Caco-2 (cell line): ENCODE data around the gene PRR35. TPM values are rescaled to one million over a fixed set of nuclear protein-coding genes. Genes with fewer than 3 reads are reported as not detected.

Experiments
- Bru-seq: library from RNA; stranded (reverse); fragments of 400-500 nt; gene quantifications from one replicate; lab custom pipeline; 2021; lab: Mats Ljungman, UMichigan
- BruChase-seq, 2 experiments: library from RNA; stranded (reverse); fragments of 400-500 nt; gene quantifications; one replicate each; lab custom pipeline; 2021; lab: Mats Ljungman, UMichigan
- BruUV-seq: library from RNA; stranded (reverse); fragments of 400-500 nt; replicated peaks from 2 replicates; lab custom pipeline; 2021; lab: Mats Ljungman, UMichigan
- CTCF ChIA-PET: fragments of 300-600 bp; sonication (Branson Sonifier 250); formaldehyde crosslinking; loops from one replicate; lab custom pipeline; 2022; ENCODE audit warnings: antibody characterized with exemption; lab: Charles Lee
- POLR2A ChIA-PET: fragments of 300-600 bp; sonication (Branson Sonifier 250); formaldehyde crosslinking; loops from one replicate; lab custom pipeline; 2022; ENCODE audit warnings: antibody characterized with exemption; lab: Charles Lee
- DNase-seq, 2 experiments: peaks; one replicate each; pipeline versions ENCODE4 v3.0.0 to v3.0.0-alpha.2; 2020 to 2022
- H3K27me3 ChIP-seq: replicated peaks from 2 replicates; pipeline ENCODE4 v1.6.0; 2011; ENCODE audit warnings: low read length; ENCODE audit not compliant: control insufficient read depth, insufficient read depth
- H3K36me3 ChIP-seq: 2 replicates; pipeline ENCODE4 v1.5.1; 2011; ENCODE audit warnings: low read length; ENCODE audit not compliant: control insufficient read depth, insufficient read depth
- H3K4me1 ChIP-seq: fragments of 250-450 bp; sonication (Bioruptor Pico); 2 replicates; pipeline ENCODE4 v1.5.1; 2020; ENCODE audit warnings: mild to moderate bottlenecking
- H3K4me3 ChIP-seq: 2 replicates; pipeline ENCODE4 v1.5.1; 2011; ENCODE audit warnings: low read depth, mild to moderate bottlenecking, control low read depth, low read length
- H3K9me3 ChIP-seq: fragments of 250-450 bp; sonication (Bioruptor Pico); 2 replicates; pipeline ENCODE4 v1.5.1; 2020; ENCODE audit warnings: mild to moderate bottlenecking, moderate library complexity
- H3K27ac Mint-ChIP-seq: one replicate; pipeline ENCODE4 v1.8.0; 2022; ENCODE audit warnings: mixed read lengths; ENCODE audit not compliant: unreplicated experiment
- H3K27me3 Mint-ChIP-seq: one replicate; pipeline ENCODE4 v1.8.0; 2022; ENCODE audit warnings: mixed read lengths; ENCODE audit not compliant: insufficient read depth, unreplicated experiment
- H3K36me3 Mint-ChIP-seq: one replicate; pipeline ENCODE4 v1.8.0; 2022; ENCODE audit warnings: mild to moderate bottlenecking, mixed read lengths; ENCODE audit not compliant: insufficient read depth, unreplicated experiment
- H3K4me1 Mint-ChIP-seq: one replicate; pipeline ENCODE4 v1.8.0; 2022; ENCODE audit warnings: low read depth, mixed read lengths; ENCODE audit not compliant: unreplicated experiment
- H3K4me3 Mint-ChIP-seq: one replicate; pipeline ENCODE4 v1.8.0; 2022; ENCODE audit warnings: mild to moderate bottlenecking, moderate library complexity, mixed read lengths; ENCODE audit not compliant: unreplicated experiment
- H3K9me3 Mint-ChIP-seq: one replicate; pipeline ENCODE4 v1.8.0; 2022; ENCODE audit warnings: mixed read lengths; ENCODE audit not compliant: unreplicated experiment
- CTCF ChIP-seq, 2 experiments: fragments of 200-600 bp in 1 of 2; IDR thresholded peaks; 1 replicate in 1 of 2; 2 replicates in 1 of 2; pipeline versions ENCODE4 v1.5.1 to v1.8.0; 2011 to 2022; ENCODE audit warnings: antibody characterized with exemption in 1 of 2, control low read depth in 1 of 2, inconsistent platforms in 1 of 2, low read depth in 1 of 2, low read length in 1 of 2, mild to moderate bottlenecking in 1 of 2, moderate library complexity in 1 of 2; ENCODE audit not compliant: insufficient read depth in 1 of 2, severe bottlenecking in 1 of 2, unreplicated experiment in 1 of 2
- intact Hi-C: fragments of 100-400 bp; cut with micrococcal nuclease; formaldehyde crosslinking; loops from one replicate; pipeline ENCODE4 v1.10.0; 2022; ENCODE audit not compliant: unreplicated experiment
- long read RNA-seq: library from polyadenylated mRNA; stranded (forward); transcript quantifications from one replicate; pipeline ENCODE4 v2.0.0, GENCODE V29; 2022
- total RNA-seq: library from RNA; stranded (reverse); gene quantifications from 2 replicates; pipeline ENCODE4 v1.2.3, GENCODE V29; 2022

Gene PRR35
- total RNA-seq (0.14 TPM in 1 of 2 replicates, not detected in the other), Bru-seq, nascent RNA (not detected), BruChase-seq, experiment 1, labeled RNA remaining after a 2-hour chase (not detected), BruChase-seq, experiment 2, labeled RNA remaining after a 6-hour chase (percentile 12 among the genes with signal in this experiment)
- long read RNA-seq, partial matches to known transcripts, result 1 of 1 reads
- long read RNA-seq, other reads (novel, unspliced or antisense), result 0 of 1 reads

DNA sequence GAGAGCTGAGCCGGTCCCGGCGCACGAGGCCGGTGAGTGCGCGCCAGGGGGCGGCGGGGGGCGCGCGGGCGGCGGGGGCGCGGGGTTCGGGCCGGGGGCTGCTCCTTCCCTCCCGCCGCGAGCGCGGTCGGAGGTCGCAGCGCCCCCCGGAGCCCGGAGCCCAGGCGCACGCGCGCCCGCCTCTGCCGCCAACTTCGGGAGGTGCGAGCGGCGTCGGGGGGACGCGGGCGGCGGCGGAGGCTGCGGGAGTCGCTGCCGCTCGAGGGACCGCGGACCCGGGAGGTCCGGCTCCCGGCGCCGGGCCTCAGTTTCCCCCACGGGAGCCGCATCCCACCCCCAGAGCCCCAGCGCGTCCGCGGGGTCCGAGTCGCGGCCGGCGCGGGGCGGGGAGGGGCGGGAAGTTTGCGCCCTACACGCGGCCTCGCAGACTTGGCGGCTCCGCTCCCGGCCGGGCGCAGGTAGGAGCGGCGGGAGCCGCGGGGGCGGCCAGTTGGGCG is at the start of gene PRR35:
Gene PRR35, plus strand, starts transcription at position 191 of the 497 bp plus-strand sequence. CDS start 2,901 bp downstream, outside the sequence.
- ChIA-PET CTCF (no interaction called here), POLR2A (no interaction called here)
- H3K27me3 Mint-ChIP-seq, result no peaks in the 10 kb centered on the region
- Histone ChIP-seq H3K4me3 (peak within 1 kb of the TSS; percentile 21), H3K36me3 (no peaks in the 10 kb centered on the region), H3K27me3 (no peaks in the 10 kb centered on the region), H3K4me1 (no peaks in the 10 kb centered on the region), H3K9me3 (no peaks in the 10 kb centered on the region)
- no peak within 1 kb of the TSS for H3K4me3 Mint-ChIP-seq
- no peaks in the 10 kb centered on the region for H3K9me3 Mint-ChIP-seq
- no peak for DNase-seq
- no peaks in the 10 kb centered on the region for H3K4me1 Mint-ChIP-seq
- intact Hi-C loops, result no loop called here
- no peaks in the 10 kb centered on the region for H3K36me3 Mint-ChIP-seq
- BruUV-seq, result no TSS peak
- no peak for TF ChIP-seq CTCF (IDR thresholded peaks at IDR 0.05; ENCODE audit: insufficient read depth in 1 of 2, low read depth in 1 of 2, low read length in 1 of 2, severe bottlenecking in 1 of 2, unreplicated experiment in 1 of 2)
- no peak within 1 kb of the TSS for H3K27ac Mint-ChIP-seq

- TF ChIP-seq CTCF (IDR thresholded peaks at IDR 0.05; ENCODE audit: insufficient read depth in 1 of 2, low read depth in 1 of 2, low read length in 1 of 2, severe bottlenecking in 1 of 2, unreplicated experiment in 1 of 2), result no peak
- no peaks in the 10 kb centered on the region for H3K27me3 ChIP-seq
- intact Hi-C loops, result no loop called here
Measured at GRCh38 chr16:512802-513201, 47.4 kb upstream of the PRR35 start.

GRCh38 chr16:513950-514349 is 46.2 kb upstream of the PRR35 start:
- Histone ChIP-seq H3K36me3 (peaks cover 4% of the 10 kb centered on the region), H3K4me3 (no peak overlapping the region), H3K9me3 (no peaks in the 10 kb centered on the region), H3K27me3 (no peaks in the 10 kb centered on the region), H3K4me1 (no peaks in the 10 kb centered on the region)
- no TSS peak for BruUV-seq
- Mint-ChIP-seq H3K4me3 (no peak overlapping the region), H3K9me3 (no peaks in the 10 kb centered on the region), H3K4me1 (no peaks in the 10 kb centered on the region), H3K27ac (no peak overlapping the region), H3K36me3 (peaks cover 8% of the 10 kb centered on the region), H3K27me3 (no peaks in the 10 kb centered on the region)
- POLR2A ChIA-PET, result no interaction called here
- no peak for DNase-seq
- CTCF ChIA-PET, result no interaction called here
- intact Hi-C loops, result no loop called here
- no peak for TF ChIP-seq CTCF (IDR thresholded peaks at IDR 0.05; ENCODE audit: insufficient read depth in 1 of 2, low read depth in 1 of 2, low read length in 1 of 2, severe bottlenecking in 1 of 2, unreplicated experiment in 1 of 2)

More at GRCh38 chr16:512802-513201, 47.4 kb upstream of the PRR35 start:
- no peak overlapping the region for H3K4me3 ChIP-seq
- H3K9me3 ChIP-seq, result no peaks in the 10 kb centered on the region
- Mint-ChIP-seq H3K36me3 (peaks cover 5% of the 10 kb centered on the region), H3K4me1 (no peaks in the 10 kb centered on the region), H3K27ac (no peak overlapping the region), H3K9me3 (no peaks in the 10 kb centered on the region), H3K27me3 (no peaks in the 10 kb centered on the region), H3K4me3 (no peak overlapping the region)
- ChIA-PET CTCF (no interaction called here), POLR2A (no interaction called here)
- no peak for DNase-seq
- BruUV-seq, result no TSS peak
- H3K36me3 ChIP-seq, result peaks cover 4% of the 10 kb centered on the region
- no peaks in the 10 kb centered on the region for H3K4me1 ChIP-seq
